ENCODE results near the gene HTT. TPM values are rescaled to one million over a fixed set of nuclear protein-coding genes. Genes with fewer than 3 reads are reported as not detected.

The HTT gene
- total and polyA plus RNA-seq, 8 donors = 34.5 to 75.9 (median 43.5) TPM

DNA sequence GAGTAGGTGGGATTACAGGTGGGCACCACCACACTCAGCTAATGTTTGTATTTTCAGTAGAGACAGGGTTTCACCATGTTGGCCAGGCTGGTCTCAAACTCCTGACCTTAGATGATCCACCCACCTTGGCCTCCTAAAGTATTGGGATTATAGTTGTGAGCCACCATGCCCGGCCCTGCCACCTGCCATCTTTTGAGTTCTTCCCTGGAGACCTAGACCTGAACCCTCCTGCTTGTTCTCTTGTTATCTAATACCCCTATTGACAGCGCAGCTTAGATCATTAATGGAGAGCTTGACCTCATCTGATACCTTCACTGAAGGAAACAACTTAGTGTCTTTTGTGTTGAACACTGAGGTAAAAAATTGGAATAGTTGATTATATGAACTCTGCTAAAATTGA lies 53.6 kb downstream of the HTT start:
- Histone ChIP-seq H3K4me1 (peaks cover 0 to 7% of the 10 kb centered on the region in 2 donors), H3K27me3 (no peaks in the 10 kb centered on the region), H3K36me3 (peaks cover 0 to 85% of the 10 kb centered on the region in 2 donors), H3K27ac (no peak overlapping the region), H3K4me3 (no peak overlapping the region), H3K9me3 (no peaks in the 10 kb centered on the region)
- TF ChIP-seq, protein P1, sequence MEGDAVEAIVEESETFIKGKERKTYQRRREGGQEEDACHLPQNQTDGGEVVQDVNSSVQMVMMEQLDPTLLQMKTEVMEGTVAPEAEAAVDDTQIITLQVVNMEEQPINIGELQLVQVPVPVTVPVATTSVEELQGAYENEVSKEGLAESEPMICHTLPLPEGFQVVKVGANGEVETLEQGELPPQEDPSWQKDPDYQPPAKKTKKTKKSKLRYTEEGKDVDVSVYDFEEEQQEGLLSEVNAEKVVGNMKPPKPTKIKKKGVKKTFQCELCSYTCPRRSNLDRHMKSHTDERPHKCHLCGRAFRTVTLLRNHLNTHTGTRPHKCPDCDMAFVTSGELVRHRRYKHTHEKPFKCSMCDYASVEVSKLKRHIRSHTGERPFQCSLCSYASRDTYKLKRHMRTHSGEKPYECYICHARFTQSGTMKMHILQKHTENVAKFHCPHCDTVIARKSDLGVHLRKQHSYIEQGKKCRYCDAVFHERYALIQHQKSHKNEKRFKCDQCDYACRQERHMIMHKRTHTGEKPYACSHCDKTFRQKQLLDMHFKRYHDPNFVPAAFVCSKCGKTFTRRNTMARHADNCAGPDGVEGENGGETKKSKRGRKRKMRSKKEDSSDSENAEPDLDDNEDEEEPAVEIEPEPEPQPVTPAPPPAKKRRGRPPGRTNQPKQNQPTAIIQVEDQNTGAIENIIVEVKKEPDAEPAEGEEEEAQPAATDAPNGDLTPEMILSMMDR (IDR thresholded peaks at IDR 0.05) = no peak
- intact Hi-C loops (cut with DNase I) = no loop called here
- ATAC-seq (no peak), DNase-seq (no peak)

DNA sequence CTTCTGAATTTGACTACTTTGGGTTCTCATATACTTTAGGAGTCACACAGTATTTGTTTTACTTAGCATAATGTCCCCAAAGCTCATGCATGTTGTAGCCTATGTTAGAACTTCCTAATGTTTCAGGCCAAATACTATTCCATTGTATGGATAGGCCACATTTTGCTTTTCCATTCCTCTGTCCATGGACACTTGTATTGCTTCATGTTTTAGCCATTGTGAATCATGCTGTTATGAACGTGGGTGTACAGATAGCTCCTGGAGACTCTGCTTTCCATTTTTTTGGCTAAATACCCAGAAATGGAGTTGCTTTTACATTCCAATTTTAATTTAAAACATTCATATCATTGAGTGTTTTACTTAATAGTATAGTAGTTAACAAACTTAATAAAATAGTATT lies 54.5 kb downstream of the HTT start:
- ATAC-seq (no peak), DNase-seq (no peak)
- Histone ChIP-seq H3K27ac (no peak overlapping the region), H3K36me3 (peaks cover 0 to 91% of the 10 kb centered on the region in 2 donors), H3K4me1 (no peaks in the 10 kb centered on the region), H3K9me3 (no peaks in the 10 kb centered on the region), H3K27me3 (no peaks in the 10 kb centered on the region), H3K4me3 (no peak overlapping the region)
- intact Hi-C loops (cut with DNase I) = no loop called here
- TF ChIP-seq, protein P1 (IDR thresholded peaks at IDR 0.05) = no peak

DNA sequence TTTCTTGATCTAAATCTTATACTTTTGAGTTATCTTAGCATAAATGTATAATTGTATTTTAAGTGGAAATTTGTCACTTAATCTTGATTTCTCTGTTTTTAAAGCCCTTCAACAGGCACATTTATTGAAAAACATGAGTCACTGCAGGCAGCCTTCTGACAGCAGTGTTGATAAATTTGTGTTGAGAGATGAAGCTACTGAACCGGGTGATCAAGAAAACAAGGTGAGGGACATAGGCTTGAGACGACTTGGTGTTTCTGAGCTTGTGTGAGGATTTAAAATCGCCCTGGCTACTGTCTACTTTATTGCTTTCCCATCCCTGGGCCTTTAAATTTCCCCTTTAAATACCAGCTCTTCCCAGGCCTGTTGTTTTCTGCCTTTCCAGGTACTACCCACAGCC lies 55.7 kb downstream of the HTT start:
- Histone ChIP-seq H3K9me3 (no peaks in the 10 kb centered on the region), H3K4me3 (no peak overlapping the region), H3K27ac (no peak overlapping the region), H3K27me3 (no peaks in the 10 kb centered on the region), H3K36me3 (peaks cover 0 to 99% of the 10 kb centered on the region in 2 donors), H3K4me1 (peaks cover 0 to 6% of the 10 kb centered on the region in 2 donors)
- ATAC-seq (no peak), DNase-seq (no peak)
- TF ChIP-seq, protein P1 (IDR thresholded peaks at IDR 0.05) = no peak
- intact Hi-C loops (cut with DNase I) = no loop called here

DNA sequence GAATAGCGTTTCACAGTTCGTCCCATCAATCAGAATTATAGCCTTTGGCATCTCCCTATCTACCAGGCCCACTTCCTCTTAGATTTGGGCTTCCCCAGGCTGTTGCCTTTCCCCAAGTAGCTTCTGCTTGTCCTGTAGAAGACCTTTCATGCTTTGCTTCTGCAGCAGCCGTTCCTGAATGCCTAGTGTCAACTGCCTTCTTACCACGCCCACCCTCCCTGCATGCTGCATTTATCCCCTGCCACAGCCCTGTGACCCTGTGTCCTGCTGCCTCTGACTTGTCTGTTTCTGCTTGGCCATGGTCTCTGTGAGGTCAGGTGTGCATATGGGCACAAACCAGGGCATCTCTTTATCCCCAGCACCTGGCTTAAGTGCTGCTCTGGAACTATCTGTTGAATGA lies 56.3 kb downstream of the HTT start:
- DNase-seq (no peak), ATAC-seq (no peak)
- Histone ChIP-seq H3K4me3 (no peak overlapping the region), H3K27me3 (no peaks in the 10 kb centered on the region), H3K27ac (no peak overlapping the region), H3K36me3 (peaks cover 0 to 99% of the 10 kb centered on the region in 2 donors), H3K9me3 (no peaks in the 10 kb centered on the region), H3K4me1 (peaks cover 0 to 12% of the 10 kb centered on the region in 2 donors)
- intact Hi-C loops (cut with DNase I) = no loop called here
- TF ChIP-seq, protein P1 (IDR thresholded peaks at IDR 0.05) = no peak

DNA sequence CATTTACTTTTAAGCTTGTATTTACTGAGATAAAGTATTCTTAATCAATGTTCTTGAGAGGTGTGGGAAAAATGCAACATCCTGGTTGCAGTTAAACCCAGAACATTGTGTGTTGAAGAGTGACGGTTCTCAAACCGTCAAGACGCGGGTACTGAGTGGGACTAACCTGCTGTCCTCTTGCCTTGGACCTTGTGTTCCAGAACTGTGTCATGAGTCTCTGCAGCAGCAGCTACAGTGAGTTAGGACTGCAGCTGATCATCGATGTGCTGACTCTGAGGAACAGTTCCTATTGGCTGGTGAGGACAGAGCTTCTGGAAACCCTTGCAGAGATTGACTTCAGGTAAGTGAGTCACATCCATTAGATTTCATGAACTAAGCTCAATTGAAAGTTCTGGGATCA lies 59.7 kb downstream of the HTT start:
- no peaks in the 10 kb centered on the region for H3K9me3 ChIP-seq
- no peak overlapping the region for H3K27ac ChIP-seq
- DNase-seq (no peak), ATAC-seq (no peak)
- TF ChIP-seq, protein P1 (IDR thresholded peaks at IDR 0.05) = no peak
- peaks cover 0 to 99% of the 10 kb centered on the region in 2 donors for H3K36me3 ChIP-seq
- H3K4me3 ChIP-seq = no peak overlapping the region
- H3K27me3 ChIP-seq = no peaks in the 10 kb centered on the region
- H3K4me1 ChIP-seq = peaks cover 0 to 13% of the 10 kb centered on the region in 2 donors
- intact Hi-C loops (cut with DNase I) = no loop called here

Measured in left lung (tissue), 10 donors.